C4-2B (cell line): ENCODE results near the gene MPZL2.

ENCODE experiments used
- H3K27ac ChIP-seq: fragments of 450-650 bp; 2 replicates; pipeline ENCODE4 v1.5.1; 2017
- CTCF ChIP-seq: fragments of 450-650 bp; conservative IDR thresholded peaks from 2 replicates; pipeline ENCODE4 v1.5.1; 2017; ENCODE audit warnings: mild to moderate bottlenecking
- ZFX ChIP-seq: fragments of 450-650 bp; IDR thresholded peaks from 2 replicates; pipeline ENCODE4 v1.6.1; 2017

MPZL2 gene

GRCh38 chr11:118283756-118284350 lies 19.8 kb upstream of the MPZL2 start:
- no peak overlapping the region for H3K27ac ChIP-seq
- no peak for TF ChIP-seq ZFX
- no peak for TF ChIP-seq CTCF

GRCh38 chr11:118283037-118283636 lies 19.0 kb upstream of the MPZL2 start:
- H3K27ac ChIP-seq: no peak overlapping the region
- TF ChIP-seq ZFX (no peak), CTCF (no peak)

GRCh38 chr11:118282606-118283005 lies 18.5 kb upstream of the MPZL2 start:
- no peak for TF ChIP-seq CTCF
- no peak for TF ChIP-seq ZFX
- H3K27ac ChIP-seq: no peak overlapping the region

- no peak overlapping the region for H3K27ac ChIP-seq
- TF ChIP-seq CTCF: no peak
- no peak for TF ChIP-seq ZFX
Measured at GRCh38 chr11:118281284-118281683, 17.2 kb upstream of the MPZL2 start.

- H3K27ac ChIP-seq: no peak overlapping the region
- no peak for TF ChIP-seq CTCF
- TF ChIP-seq ZFX: no peak
Measured at GRCh38 chr11:118277312-118277711, 13.2 kb upstream of the MPZL2 start.

GRCh38 chr11:118276422-118276821 lies 12.3 kb upstream of the MPZL2 start:
- no peak overlapping the region for H3K27ac ChIP-seq
- no peak for TF ChIP-seq ZFX
- TF ChIP-seq CTCF: no peak

- H3K27ac ChIP-seq: no peak overlapping the region
- no peak for TF ChIP-seq ZFX
- no peak for TF ChIP-seq CTCF
Measured at GRCh38 chr11:118275176-118275575, 11.1 kb upstream of the MPZL2 start.
